Immature natural killer cell (primary cell): ENCODE measurements around the gene RBMS1. TPM values are rescaled to one million over a fixed set of nuclear protein-coding genes. Genes with fewer than 3 reads are reported as not detected.

Experiments
- DNase-seq, 3 donors: peaks; one replicate each; pipeline ENCODE4 v3.0.0; 2022; ENCODE audit warnings: mixed read lengths in 1 of 3
- H3K27ac Mint-ChIP-seq, 6 donors: one replicate each; pipeline ENCODE4 v1.8.0; 2020; ENCODE audit warnings: mixed read lengths in 6 of 6, mild to moderate bottlenecking in 5 of 6, inconsistent platforms in 4 of 6, moderate library complexity in 3 of 6
- H3K27me3 Mint-ChIP-seq, 3 donors: one replicate each; pipeline ENCODE4 v1.8.0; 2020 to 2021; ENCODE audit warnings: low read depth in 3 of 3, mild to moderate bottlenecking in 3 of 3, mixed read lengths in 3 of 3, moderate library complexity in 3 of 3, inconsistent platforms in 1 of 3
- H3K36me3 Mint-ChIP-seq, 3 donors: one replicate each; pipeline ENCODE4 v1.8.0; 2020; ENCODE audit warnings: mixed read lengths in 3 of 3, inconsistent platforms in 2 of 3, mild to moderate bottlenecking in 2 of 3
- H3K4me1 Mint-ChIP-seq, 2 donors: one replicate each; pipeline ENCODE4 v1.8.0; 2020; ENCODE audit warnings: inconsistent platforms in 2 of 2, mild to moderate bottlenecking in 2 of 2, mixed read lengths in 2 of 2, moderate library complexity in 1 of 2
- H3K4me3 Mint-ChIP-seq, 5 donors: one replicate each; pipeline ENCODE4 v1.8.0; 2020; ENCODE audit warnings: mild to moderate bottlenecking in 5 of 5, mixed read lengths in 5 of 5, inconsistent platforms in 3 of 5, moderate library complexity in 3 of 5
- H3K9me3 Mint-ChIP-seq, 6 donors: one replicate each; pipeline ENCODE4 v1.8.0; 2020; ENCODE audit warnings: mild to moderate bottlenecking in 6 of 6, mixed read lengths in 6 of 6, inconsistent platforms in 4 of 6, moderate library complexity in 3 of 6
- polyA plus RNA-seq, 3 donors: library from polyadenylated mRNA; unstranded; fragments of 300-500 nt; fragmentation: Illumina TruSeq; gene quantifications; one replicate each; pipeline ENCODE4 v1.2.3, GENCODE V29; 2021

Gene RBMS1
- polyA plus RNA-seq, 3 donors from 2014 or later: 80.0 to 172 (median 81.9) TPM

DNA sequence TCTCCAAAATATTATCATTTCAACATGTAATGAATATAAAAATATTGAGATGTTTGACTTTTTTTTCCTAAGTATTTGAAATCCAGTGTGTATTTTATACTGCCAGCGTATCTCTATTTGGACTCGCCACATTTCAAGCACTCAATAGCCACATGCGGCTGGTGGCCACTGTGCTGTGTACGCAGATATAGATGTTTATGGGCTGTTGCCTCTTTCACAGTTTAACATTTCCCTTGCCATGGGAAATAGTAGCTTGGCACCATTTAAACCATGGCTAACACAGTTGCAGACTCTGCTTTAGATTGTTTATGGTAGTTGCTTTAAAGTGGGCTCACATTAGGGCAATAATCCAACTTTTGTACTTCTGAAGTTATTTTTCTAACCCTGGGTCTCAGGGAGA is 157.0 kb downstream of the RBMS1 start:
- Mint-ChIP-seq H3K9me3 (no peaks in the 10 kb centered on the region), H3K4me3 (no peak overlapping the region), H3K36me3 (no peaks in the 10 kb centered on the region), H3K4me1 (peaks cover 87 to 96% of the 10 kb centered on the region in 2 donors), H3K27ac (no peak overlapping the region), H3K27me3 (peaks cover 0 to 2% (median 0%) of the 10 kb centered on the region in 3 donors)
- DNase-seq: no peak

- DNase-seq: no peak
- peaks cover 88 to 96% of the 10 kb centered on the region in 2 donors for H3K4me1 Mint-ChIP-seq
- H3K4me3 Mint-ChIP-seq: peak overlapping the region in 1 of 5 donors; percentile 15
- H3K27ac Mint-ChIP-seq: peak overlapping the region in 4 of 6 donors; percentile 22 to 62 (median 50)
- H3K36me3 Mint-ChIP-seq: no peaks in the 10 kb centered on the region
- no peaks in the 10 kb centered on the region for H3K9me3 Mint-ChIP-seq
- peaks cover 0 to 2% (median 1%) of the 10 kb centered on the region in 3 donors for H3K27me3 Mint-ChIP-seq
Measured at GRCh38 chr2:160336105-160336504, 157.5 kb downstream of the RBMS1 start.

DNA sequence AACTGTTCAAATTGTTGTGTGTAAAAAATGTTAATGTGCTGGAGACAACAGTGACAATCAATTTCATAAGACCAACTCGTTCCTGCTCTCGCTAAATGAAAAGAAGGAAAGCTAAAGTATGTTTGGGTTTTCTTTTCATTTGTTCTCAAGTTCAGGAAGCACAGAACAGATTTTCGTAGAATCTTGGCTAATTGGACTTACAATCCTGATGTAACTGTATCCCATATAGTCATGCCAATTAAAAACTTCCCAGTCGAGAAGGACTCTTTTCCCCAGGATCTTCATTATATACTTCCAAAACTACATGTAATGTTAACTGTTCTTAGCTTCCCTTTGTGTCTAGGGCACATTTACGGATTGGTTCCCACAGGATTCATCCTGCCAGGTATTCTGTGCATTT is 158.2 kb downstream of the RBMS1 start:
- H3K27me3 Mint-ChIP-seq: peaks cover 0 to 2% (median 1%) of the 10 kb centered on the region in 3 donors
- H3K36me3 Mint-ChIP-seq: no peaks in the 10 kb centered on the region
- peak overlapping the region in 4 of 6 donors; percentile 22 to 62 (median 50) for H3K27ac Mint-ChIP-seq
- DNase-seq: no peak
- no peaks in the 10 kb centered on the region for H3K9me3 Mint-ChIP-seq
- H3K4me3 Mint-ChIP-seq: no peak overlapping the region
- H3K4me1 Mint-ChIP-seq: peaks cover 92 to 98% of the 10 kb centered on the region in 2 donors

DNA sequence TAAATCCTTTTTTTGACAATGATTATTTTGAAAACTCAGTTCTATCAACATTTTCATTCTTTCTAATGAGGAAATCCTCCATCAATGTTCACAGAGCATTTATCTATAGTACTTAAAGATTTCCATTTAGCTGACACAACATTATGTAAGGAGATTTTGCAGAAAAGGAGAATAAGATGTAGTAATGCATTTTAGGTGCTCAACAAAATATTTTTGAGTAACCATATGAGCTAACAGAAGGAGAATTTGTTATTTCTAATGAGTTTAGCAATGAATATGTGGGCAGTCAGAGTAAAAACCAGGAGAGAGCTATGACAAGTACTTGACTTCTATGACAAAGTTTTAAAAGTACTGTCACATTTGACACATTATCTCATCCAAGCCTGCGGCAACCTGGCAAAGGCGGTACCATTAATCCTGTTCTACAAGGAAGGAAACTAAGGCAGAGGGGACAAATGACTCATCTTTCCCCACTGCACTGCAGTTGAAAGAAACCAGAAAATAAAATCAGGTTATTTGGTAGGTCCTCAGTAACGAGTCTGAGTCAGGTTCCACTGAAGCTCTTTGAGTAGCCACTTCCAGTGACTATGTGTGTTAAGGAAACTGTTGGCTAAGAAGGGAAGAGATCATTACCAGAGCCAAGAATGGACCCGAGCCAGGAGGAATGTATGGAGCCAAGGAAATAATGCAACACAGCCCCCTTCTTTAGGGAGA is 159.4 kb downstream of the RBMS1 start:
- Mint-ChIP-seq H3K27me3 (peaks cover 0 to 2% (median 1%) of the 10 kb centered on the region in 3 donors), H3K4me3 (peak overlapping the region in 1 of 5 donors; percentile 14), H3K27ac (peak overlapping the region; percentile 9 to 87 (median 54)), H3K9me3 (no peaks in the 10 kb centered on the region), H3K4me1 (peaks cover 92 to 98% of the 10 kb centered on the region in 2 donors), H3K36me3 (no peaks in the 10 kb centered on the region)
- DNase-seq: no peak

GRCh38 chr2:160333324-160334027 is 160.1 kb downstream of the RBMS1 start:
- Mint-ChIP-seq H3K4me3 (peak overlapping the region in 3 of 5 donors; percentile 9 to 40 (median 19)), H3K4me1 (peaks cover 92 to 98% of the 10 kb centered on the region in 2 donors), H3K36me3 (no peaks in the 10 kb centered on the region), H3K9me3 (no peaks in the 10 kb centered on the region), H3K27me3 (peaks cover 0 to 2% (median 1%) of the 10 kb centered on the region in 3 donors), H3K27ac (peak overlapping the region; percentile 9 to 87 (median 58))
- no peak for DNase-seq

DNA sequence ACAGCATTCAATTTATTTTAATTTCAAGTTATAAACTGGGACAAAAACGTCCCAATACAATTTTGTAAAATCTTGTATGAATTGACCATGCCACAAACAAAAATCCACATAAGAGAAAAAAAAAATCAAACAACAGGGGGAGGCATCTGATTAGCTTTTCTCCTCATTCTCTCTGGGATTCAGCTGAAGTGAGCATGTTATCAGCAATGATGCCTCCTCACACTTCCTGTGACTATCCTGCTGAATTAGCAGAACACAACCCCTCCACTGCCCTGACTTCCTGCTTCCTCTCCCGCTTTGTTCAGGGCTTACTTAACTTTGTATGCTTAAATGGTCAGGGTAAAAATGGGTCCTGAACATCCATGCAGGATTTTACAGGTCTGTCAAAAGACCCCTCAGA is 161.3 kb downstream of the RBMS1 start:
- Mint-ChIP-seq H3K4me3 (peak overlapping the region; percentile 18 to 57 (median 54)), H3K36me3 (no peaks in the 10 kb centered on the region), H3K4me1 (peaks cover 92 to 98% of the 10 kb centered on the region in 2 donors), H3K27me3 (peaks cover 0 to 2% (median 1%) of the 10 kb centered on the region in 3 donors), H3K27ac (peak overlapping the region in 5 of 6 donors; percentile 26 to 86 (median 57)), H3K9me3 (no peaks in the 10 kb centered on the region)
- peak in 1 of 3 donors; percentile 14 for DNase-seq

- peaks cover 94 to 100% of the 10 kb centered on the region in 2 donors for H3K4me1 Mint-ChIP-seq
- peak overlapping the region; percentile 39 to 86 (median 61) for H3K27ac Mint-ChIP-seq
- DNase-seq: no peak
- H3K27me3 Mint-ChIP-seq: peaks cover 1 to 2% (median 1%) of the 10 kb centered on the region in 3 donors
- no peaks in the 10 kb centered on the region for H3K36me3 Mint-ChIP-seq
- peak overlapping the region in 4 of 5 donors; percentile 28 to 57 (median 44) for H3K4me3 Mint-ChIP-seq
- no peaks in the 10 kb centered on the region for H3K9me3 Mint-ChIP-seq
Measured at GRCh38 chr2:160331258-160332025, 162.2 kb downstream of the RBMS1 start.

- Mint-ChIP-seq H3K4me1 (peaks cover 92 to 100% of the 10 kb centered on the region in 2 donors), H3K27ac (peak overlapping the region; percentile 57 to 89 (median 77)), H3K36me3 (no peaks in the 10 kb centered on the region), H3K4me3 (peak overlapping the region; percentile 61 to 75 (median 75)), H3K27me3 (peaks cover 0 to 3% (median 1%) of the 10 kb centered on the region in 3 donors), H3K9me3 (no peaks in the 10 kb centered on the region)
- DNase-seq: no peak
Measured at GRCh38 chr2:160328811-160329527, 164.6 kb downstream of the RBMS1 start.

- no peak overlapping the region for H3K4me3 Mint-ChIP-seq
- no peaks in the 10 kb centered on the region for H3K36me3 Mint-ChIP-seq
- peak overlapping the region; percentile 2 to 80 (median 74) for H3K27ac Mint-ChIP-seq
- H3K27me3 Mint-ChIP-seq: peaks cover 0 to 3% (median 1%) of the 10 kb centered on the region in 3 donors
- peaks cover 93 to 100% of the 10 kb centered on the region in 2 donors for H3K4me1 Mint-ChIP-seq
- DNase-seq: no peak
- no peaks in the 10 kb centered on the region for H3K9me3 Mint-ChIP-seq
Measured at GRCh38 chr2:160326786-160327185, 166.8 kb downstream of the RBMS1 start.

- Mint-ChIP-seq H3K27me3 (peaks cover 0 to 3% (median 0%) of the 10 kb centered on the region in 3 donors), H3K4me3 (no peak overlapping the region), H3K4me1 (peaks cover 94 to 100% of the 10 kb centered on the region in 2 donors), H3K27ac (peak overlapping the region in 4 of 6 donors; percentile 26 to 88 (median 73)), H3K9me3 (no peaks in the 10 kb centered on the region), H3K36me3 (no peaks in the 10 kb centered on the region)
- no peak for DNase-seq
Measured at GRCh38 chr2:160325418-160325817, 168.2 kb downstream of the RBMS1 start.

DNA sequence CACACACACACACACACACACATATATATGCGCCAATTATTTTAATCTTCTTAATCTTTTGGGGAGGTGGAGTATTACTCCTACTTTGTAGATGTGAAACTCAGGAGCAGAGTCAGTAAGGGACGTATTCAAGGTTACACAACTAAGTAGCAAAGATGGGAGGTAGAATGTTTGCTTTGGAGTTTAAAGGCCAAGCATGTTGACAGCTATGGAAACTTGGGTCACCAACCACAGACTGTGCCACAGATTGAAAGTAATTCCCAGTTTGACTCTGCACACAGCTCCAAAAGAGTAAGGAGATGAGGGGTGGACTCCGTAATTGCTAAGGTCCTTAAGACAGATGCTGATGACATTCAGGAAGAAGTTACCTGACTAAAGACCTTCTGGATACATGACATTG is 168.7 kb downstream of the RBMS1 start:
- DNase-seq: no peak
- H3K4me3 Mint-ChIP-seq: no peak overlapping the region
- H3K27ac Mint-ChIP-seq: peak overlapping the region in 4 of 6 donors; percentile 22 to 88 (median 44)
- H3K4me1 Mint-ChIP-seq: peaks cover 93 to 100% of the 10 kb centered on the region in 2 donors
- no peaks in the 10 kb centered on the region for H3K36me3 Mint-ChIP-seq
- no peaks in the 10 kb centered on the region for H3K9me3 Mint-ChIP-seq
- H3K27me3 Mint-ChIP-seq: peaks cover 0 to 3% (median 0%) of the 10 kb centered on the region in 3 donors

DNA sequence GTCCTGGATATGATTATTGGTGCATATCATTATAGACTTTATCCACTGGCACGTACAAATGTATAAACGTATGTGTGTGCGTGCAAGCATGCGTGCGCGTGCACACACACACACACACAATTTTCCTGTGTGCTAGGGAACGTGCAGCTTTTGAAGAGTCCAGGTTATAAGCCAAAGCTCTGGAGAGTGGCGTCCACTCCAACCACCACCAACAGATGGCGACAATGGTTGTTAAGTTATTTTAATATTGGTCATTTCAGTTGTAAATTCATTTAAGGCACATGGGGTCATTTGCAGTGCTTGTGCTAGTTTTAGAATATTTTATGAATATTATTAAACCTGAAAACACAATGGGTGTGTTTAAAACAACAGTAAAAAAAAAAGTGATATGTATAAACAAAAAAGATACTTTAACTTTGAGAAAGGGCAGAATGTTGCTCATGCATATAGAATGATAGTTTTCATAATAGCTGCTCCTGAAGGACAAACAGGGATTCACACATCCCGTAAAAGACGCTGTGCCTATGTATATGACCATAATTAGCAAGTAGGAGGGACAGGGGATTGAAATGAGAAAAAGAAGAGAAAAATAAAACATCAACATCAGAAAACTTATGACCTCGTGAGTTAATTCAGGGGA is 169.3 kb downstream of the RBMS1 start:
- Mint-ChIP-seq H3K9me3 (no peaks in the 10 kb centered on the region), H3K27me3 (peaks cover 0 to 3% (median 0%) of the 10 kb centered on the region in 3 donors), H3K27ac (peak overlapping the region in 3 of 6 donors; percentile 22 to 88 (median 37)), H3K4me1 (peaks cover 89 to 99% of the 10 kb centered on the region in 2 donors), H3K36me3 (no peaks in the 10 kb centered on the region), H3K4me3 (no peak overlapping the region)
- DNase-seq: peak; percentile 21 to 43 (median 35)
